Lower leg skin (tissue), 3 donors: ENCODE measurements around the gene USP40.

ENCODE experiments used
- POLR2A ChIP-seq, 2 donors: fragments of 450-650 bp; IDR thresholded peaks; one replicate each; pipeline ENCODE4 v1.6.1; 2016 to 2017; ENCODE audit warnings: antibody characterized with exemption in 2 of 2, mild to moderate bottlenecking in 1 of 2, moderate library complexity in 1 of 2
- TF ChIP-seq, protein P1 (sequence below), 3 donors: fragments of 450-650 bp; IDR thresholded peaks; one replicate each; pipeline ENCODE4 v1.5.1; 2016; ENCODE audit warnings: antibody characterized with exemption in 3 of 3, mild to moderate bottlenecking in 3 of 3, moderate library complexity in 2 of 3

DNA sequence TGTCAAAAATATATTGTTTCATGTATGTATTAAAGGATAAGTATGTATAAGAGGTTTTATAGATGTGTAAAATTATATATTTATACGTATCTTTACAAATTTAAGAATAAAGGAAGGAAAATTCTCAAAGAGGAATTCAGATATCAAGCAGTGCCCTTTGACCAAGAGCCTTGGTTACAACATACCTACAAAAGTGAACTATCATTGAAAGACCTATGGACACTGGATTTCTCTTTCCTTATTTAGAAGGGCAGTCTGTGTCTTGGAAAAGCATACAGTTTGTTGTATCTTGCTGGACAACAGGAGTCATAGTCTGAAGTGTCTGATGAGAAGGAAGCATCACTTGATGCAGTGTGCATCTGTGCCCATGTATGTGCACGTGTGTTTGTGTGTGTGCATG lies 21.8 kb upstream of the USP40 start:
- TF ChIP-seq, protein P1, sequence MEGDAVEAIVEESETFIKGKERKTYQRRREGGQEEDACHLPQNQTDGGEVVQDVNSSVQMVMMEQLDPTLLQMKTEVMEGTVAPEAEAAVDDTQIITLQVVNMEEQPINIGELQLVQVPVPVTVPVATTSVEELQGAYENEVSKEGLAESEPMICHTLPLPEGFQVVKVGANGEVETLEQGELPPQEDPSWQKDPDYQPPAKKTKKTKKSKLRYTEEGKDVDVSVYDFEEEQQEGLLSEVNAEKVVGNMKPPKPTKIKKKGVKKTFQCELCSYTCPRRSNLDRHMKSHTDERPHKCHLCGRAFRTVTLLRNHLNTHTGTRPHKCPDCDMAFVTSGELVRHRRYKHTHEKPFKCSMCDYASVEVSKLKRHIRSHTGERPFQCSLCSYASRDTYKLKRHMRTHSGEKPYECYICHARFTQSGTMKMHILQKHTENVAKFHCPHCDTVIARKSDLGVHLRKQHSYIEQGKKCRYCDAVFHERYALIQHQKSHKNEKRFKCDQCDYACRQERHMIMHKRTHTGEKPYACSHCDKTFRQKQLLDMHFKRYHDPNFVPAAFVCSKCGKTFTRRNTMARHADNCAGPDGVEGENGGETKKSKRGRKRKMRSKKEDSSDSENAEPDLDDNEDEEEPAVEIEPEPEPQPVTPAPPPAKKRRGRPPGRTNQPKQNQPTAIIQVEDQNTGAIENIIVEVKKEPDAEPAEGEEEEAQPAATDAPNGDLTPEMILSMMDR (IDR thresholded peaks at IDR 0.05): no peak
- no peak for TF ChIP-seq POLR2A (IDR thresholded peaks at IDR 0.05)
